ENCODE results near the gene DXO. TPM values are rescaled to one million over a fixed set of nuclear protein-coding genes. Genes with fewer than 3 reads are reported as not detected.

DXO gene
- total and polyA plus RNA-seq, 4 experiments from 2014 or later = 10.8 to 30.3 (median 19.8) TPM

GRCh38 chr6:31958412-31958740 lies 13.6 kb downstream of the DXO start:
- no peak for DNase-seq
- Mint-ChIP-seq H3K4me3 (peak overlapping the region; percentile 92 to 98 (median 96)), H3K27ac (peak overlapping the region; percentile 97 to 99 (median 98)), H3K4me1 (peaks cover 21 to 43% (median 32%) of the 10 kb centered on the region in 4 donors), H3K27me3 (no peaks in the 10 kb centered on the region), H3K36me3 (peaks cover 44 to 71% of the 10 kb centered on the region in 2 donors), H3K9me3 (no peaks in the 10 kb centered on the region)
- ChIA-PET CTCF (ENCODE audit: partially characterized antibody) (interaction anchor here (1.2 to 3.3 kb wide), 5 partner anchors 13 to 359 kb away, joined by 3 to 21 read pairs (median 6); partner anchors contain the start of gene DXO), POLR2A (ENCODE audit: partially characterized antibody) (interaction anchor here (0.7 to 6.8 kb wide), 12 partner anchors 8 to 1014 kb away, joined by 3 to 195 read pairs (median 6); partner anchors contain the start of genes BAG6, DXO, NEU1 and TNF)
- Histone ChIP-seq H3K9me3 (ENCODE audit: control insufficient read depth in 1 of 2, low read length in 2 of 2) (no peaks in the 10 kb centered on the region), H3K4me1 (ENCODE audit: insufficient read depth, low read length) (peaks cover 35% of the 10 kb centered on the region), H3K36me3 (ENCODE audit: insufficient read depth, low read length) (peaks cover 72% of the 10 kb centered on the region), H3K27me3 (ENCODE audit: insufficient read depth, low read length) (no peaks in the 10 kb centered on the region), H3K4me3 (ENCODE audit: low read length in 2 of 2) (peak overlapping the region; percentile 86 to 95), H3K27ac (ENCODE audit: low read depth, low read length) (peak overlapping the region; percentile 98)
- intact Hi-C loops (cut with micrococcal nuclease) = loop anchor here (2.0 to 5.0 kb wide), 3 partner anchors 234 to 411 kb away; partner anchors contain the start of genes ATP6V1G2, GPANK1, GPSM3 and NFKBIL1

- POLR2A ChIA-PET (ENCODE audit: partially characterized antibody) = interaction anchor here (6.8 kb wide), 1 partner anchor 15 kb away, joined by 195 read pairs; the partner anchor contains the start of gene DXO
These were observed 15.1 kb downstream of the DXO start for GRCh38 chr6:31956796-31957195.

GRCh38 chr6:31954511-31954910 lies 17.4 kb downstream of the DXO start:
- Mint-ChIP-seq H3K9me3 (no peaks in the 10 kb centered on the region), H3K4me1 (peaks cover 9 to 26% (median 18%) of the 10 kb centered on the region in 4 donors), H3K27me3 (no peaks in the 10 kb centered on the region), H3K4me3 (no peak overlapping the region), H3K36me3 (peaks cover 32 to 57% of the 10 kb centered on the region in 2 donors), H3K27ac (peak overlapping the region in 4 of 7 donors; percentile 13 to 88 (median 46))
- peaks cover 22% of the 10 kb centered on the region for H3K4me1 ChIP-seq (ENCODE audit: insufficient read depth, low read length)
- peaks cover 54% of the 10 kb centered on the region for H3K36me3 ChIP-seq (ENCODE audit: insufficient read depth, low read length)
- POLR2A ChIA-PET (ENCODE audit: partially characterized antibody) = interaction anchor here (6.0 kb wide), 1 partner anchor 17 kb away, joined by 36 read pairs; the partner anchor contains the start of gene DXO
- intact Hi-C loops (cut with micrococcal nuclease) = no loop called here
- no peaks in the 10 kb centered on the region for H3K27me3 ChIP-seq (ENCODE audit: insufficient read depth, low read length)
- H3K4me3 ChIP-seq (ENCODE audit: low read length in 2 of 2) = no peak overlapping the region
- no peak overlapping the region for H3K27ac ChIP-seq (ENCODE audit: low read depth, low read length)
- DNase-seq = no peak
- CTCF ChIA-PET (ENCODE audit: partially characterized antibody) = no interaction called here
- no peaks in the 10 kb centered on the region for H3K9me3 ChIP-seq (ENCODE audit: control insufficient read depth in 1 of 2, low read length in 2 of 2)

More at GRCh38 chr6:31956796-31957195, 15.1 kb downstream of the DXO start:
- Mint-ChIP-seq H3K27ac (peak overlapping the region in 4 of 7 donors; percentile 22 to 99 (median 80)), H3K4me3 (peak overlapping the region in 1 of 8 donors; percentile 94), H3K27me3 (no peaks in the 10 kb centered on the region), H3K4me1 (peaks cover 18 to 42% (median 29%) of the 10 kb centered on the region in 4 donors), H3K9me3 (no peaks in the 10 kb centered on the region), H3K36me3 (peaks cover 40 to 69% of the 10 kb centered on the region in 2 donors)
- Histone ChIP-seq H3K9me3 (ENCODE audit: control insufficient read depth in 1 of 2, low read length in 2 of 2) (no peaks in the 10 kb centered on the region), H3K27ac (ENCODE audit: low read depth, low read length) (peak overlapping the region; percentile 32), H3K4me3 (ENCODE audit: low read length in 2 of 2) (no peak overlapping the region), H3K36me3 (ENCODE audit: insufficient read depth, low read length) (peaks cover 71% of the 10 kb centered on the region), H3K4me1 (ENCODE audit: insufficient read depth, low read length) (peaks cover 35% of the 10 kb centered on the region), H3K27me3 (ENCODE audit: insufficient read depth, low read length) (no peaks in the 10 kb centered on the region)
- CTCF ChIA-PET (ENCODE audit: partially characterized antibody) = interaction anchor here (3.3 kb wide), 1 partner anchor 15 kb away, joined by 21 read pairs; the partner anchor contains the start of gene DXO
- no peak for DNase-seq
- intact Hi-C loops (cut with micrococcal nuclease) = loop anchor here (5.0 kb wide), 1 partner anchor 409 kb away; the partner anchor contains the start of genes ATP6V1G2 and NFKBIL1

- Histone ChIP-seq H3K9me3 (ENCODE audit: control insufficient read depth in 1 of 2, low read length in 2 of 2) (no peaks in the 10 kb centered on the region), H3K27ac (ENCODE audit: low read depth, low read length) (no peak overlapping the region), H3K27me3 (ENCODE audit: insufficient read depth, low read length) (no peaks in the 10 kb centered on the region), H3K4me1 (ENCODE audit: insufficient read depth, low read length) (peaks cover 10% of the 10 kb centered on the region), H3K36me3 (ENCODE audit: insufficient read depth, low read length) (peaks cover 54% of the 10 kb centered on the region), H3K4me3 (ENCODE audit: low read length in 2 of 2) (no peak overlapping the region)
- ChIA-PET POLR2A (ENCODE audit: partially characterized antibody) (interaction anchor here (1.2 to 6.0 kb wide), 7 partner anchors 11 to 598 kb away, joined by 3 to 36 read pairs (median 4); partner anchors contain the start of genes DDAH2, DXO, EHMT2 and NEU1), CTCF (ENCODE audit: partially characterized antibody) (interaction anchor here (0.7 to 3.0 kb wide), 12 partner anchors 10 to 407 kb away, joined by 3 to 13 read pairs (median 5); partner anchors contain the start of genes ATP6V1G2, LY6G5C and NFKBIL1)
- Mint-ChIP-seq H3K4me3 (no peak overlapping the region), H3K27ac (peak overlapping the region in 4 of 7 donors; percentile 46 to 82 (median 60)), H3K36me3 (peaks cover 32 to 44% of the 10 kb centered on the region in 2 donors), H3K9me3 (no peaks in the 10 kb centered on the region), H3K4me1 (peaks cover 3 to 9% (median 6%) of the 10 kb centered on the region in 4 donors), H3K27me3 (no peaks in the 10 kb centered on the region)
- intact Hi-C loops (cut with micrococcal nuclease) = no loop called here
- no peak for DNase-seq
These were observed 19.0 kb downstream of the DXO start for GRCh38 chr6:31952890-31953289.

GRCh38 chr6:31952140-31952805 lies 19.7 kb downstream of the DXO start:
- Mint-ChIP-seq H3K27me3 (no peaks in the 10 kb centered on the region), H3K36me3 (peaks cover 32 to 40% of the 10 kb centered on the region in 2 donors), H3K27ac (peak overlapping the region in 4 of 7 donors; percentile 46 to 82 (median 60)), H3K4me1 (peaks cover 0 to 3% (median under 1%) of the 10 kb centered on the region in 4 donors), H3K9me3 (no peaks in the 10 kb centered on the region), H3K4me3 (no peak overlapping the region)
- no peak overlapping the region for H3K27ac ChIP-seq (ENCODE audit: low read depth, low read length)
- intact Hi-C loops (cut with micrococcal nuclease) = no loop called here
- ChIA-PET POLR2A (ENCODE audit: partially characterized antibody) (interaction anchor here (1.0 to 6.0 kb wide), 8 partner anchors 11 to 598 kb away, joined by 3 to 36 read pairs (median 4); partner anchors contain the start of genes DDAH2, DXO, EHMT2 and NEU1), CTCF (ENCODE audit: partially characterized antibody) (interaction anchor here (0.7 to 3.0 kb wide), 15 partner anchors 9 to 406 kb away, joined by 3 to 13 read pairs (median 5); partner anchors contain the start of genes ATP6V1G2, LY6G5C and NFKBIL1)
- no peaks in the 10 kb centered on the region for H3K27me3 ChIP-seq (ENCODE audit: insufficient read depth, low read length)
- DNase-seq = peak in 1 of 5 donors; percentile 19
- H3K9me3 ChIP-seq (ENCODE audit: control insufficient read depth in 1 of 2, low read length in 2 of 2) = no peaks in the 10 kb centered on the region
- H3K36me3 ChIP-seq (ENCODE audit: insufficient read depth, low read length) = peaks cover 48% of the 10 kb centered on the region
- peaks cover 4% of the 10 kb centered on the region for H3K4me1 ChIP-seq (ENCODE audit: insufficient read depth, low read length)
- H3K4me3 ChIP-seq (ENCODE audit: low read length in 2 of 2) = no peak overlapping the region

- peaks cover 5 to 6% of the 10 kb centered on the region in 2 donors for H3K27me3 Mint-ChIP-seq
- H3K27ac Mint-ChIP-seq = peak overlapping the region in 2 of 7 donors; percentile 11 to 15
- H3K4me1 Mint-ChIP-seq = no peaks in the 10 kb centered on the region
- Histone ChIP-seq H3K36me3 (ENCODE audit: insufficient read depth, low read length) (peaks cover 31% of the 10 kb centered on the region), H3K27ac (ENCODE audit: low read depth, low read length) (no peak overlapping the region), H3K4me1 (ENCODE audit: insufficient read depth, low read length) (no peaks in the 10 kb centered on the region), H3K27me3 (ENCODE audit: insufficient read depth, low read length) (no peaks in the 10 kb centered on the region), H3K9me3 (ENCODE audit: control insufficient read depth in 1 of 2, low read length in 2 of 2) (no peaks in the 10 kb centered on the region), H3K4me3 (ENCODE audit: low read length in 2 of 2) (no peak overlapping the region)
- no peaks in the 10 kb centered on the region for H3K9me3 Mint-ChIP-seq
- intact Hi-C loops (cut with micrococcal nuclease) = no loop called here
- ChIA-PET POLR2A (ENCODE audit: partially characterized antibody) (interaction anchor here (1.1 to 6.0 kb wide), 3 partner anchors 9 to 298 kb away, joined by 5 to 36 read pairs (median 11); partner anchors contain the start of genes BAG6, DXO, NELFE and SKIC2), CTCF (ENCODE audit: partially characterized antibody) (interaction anchor here (0.7 to 1.1 kb wide), 2 partner anchors 29 to 120 kb away, joined by 3 read pairs; no protein-coding TSS in a partner anchor)
- no peak overlapping the region for H3K4me3 Mint-ChIP-seq
- H3K36me3 Mint-ChIP-seq = peaks cover 25 to 33% of the 10 kb centered on the region in 2 donors
- DNase-seq = no peak
These were observed 21.9 kb downstream of the DXO start for GRCh38 chr6:31949926-31950548.
